Subcutaneous adipose tissue (tissue), 4 donors: ENCODE results near the gene AGAP3. TPM values are rescaled to one million over a fixed set of nuclear protein-coding genes. Genes with fewer than 3 reads are reported as not detected.

Experiments used
- CTCF ChIP-seq: fragments of 450-650 bp; IDR thresholded peaks from one replicate; pipeline ENCODE4 v1.5.1; 2016; ENCODE audit warnings: low read depth, mild to moderate bottlenecking, control low read depth, antibody characterized with exemption, moderate library complexity
- total RNA-seq, 4 donors: library from RNA; depleted of rRNA; stranded (reverse); fragments of >200 nt; gene quantifications; one replicate each; pipeline ENCODE4 v1.1.0, GENCODE V29; 2016

Gene AGAP3
- 10 to 100 TPM; 54.4 to 86.7 (median 62.7) TPM for total RNA-seq

DNA sequence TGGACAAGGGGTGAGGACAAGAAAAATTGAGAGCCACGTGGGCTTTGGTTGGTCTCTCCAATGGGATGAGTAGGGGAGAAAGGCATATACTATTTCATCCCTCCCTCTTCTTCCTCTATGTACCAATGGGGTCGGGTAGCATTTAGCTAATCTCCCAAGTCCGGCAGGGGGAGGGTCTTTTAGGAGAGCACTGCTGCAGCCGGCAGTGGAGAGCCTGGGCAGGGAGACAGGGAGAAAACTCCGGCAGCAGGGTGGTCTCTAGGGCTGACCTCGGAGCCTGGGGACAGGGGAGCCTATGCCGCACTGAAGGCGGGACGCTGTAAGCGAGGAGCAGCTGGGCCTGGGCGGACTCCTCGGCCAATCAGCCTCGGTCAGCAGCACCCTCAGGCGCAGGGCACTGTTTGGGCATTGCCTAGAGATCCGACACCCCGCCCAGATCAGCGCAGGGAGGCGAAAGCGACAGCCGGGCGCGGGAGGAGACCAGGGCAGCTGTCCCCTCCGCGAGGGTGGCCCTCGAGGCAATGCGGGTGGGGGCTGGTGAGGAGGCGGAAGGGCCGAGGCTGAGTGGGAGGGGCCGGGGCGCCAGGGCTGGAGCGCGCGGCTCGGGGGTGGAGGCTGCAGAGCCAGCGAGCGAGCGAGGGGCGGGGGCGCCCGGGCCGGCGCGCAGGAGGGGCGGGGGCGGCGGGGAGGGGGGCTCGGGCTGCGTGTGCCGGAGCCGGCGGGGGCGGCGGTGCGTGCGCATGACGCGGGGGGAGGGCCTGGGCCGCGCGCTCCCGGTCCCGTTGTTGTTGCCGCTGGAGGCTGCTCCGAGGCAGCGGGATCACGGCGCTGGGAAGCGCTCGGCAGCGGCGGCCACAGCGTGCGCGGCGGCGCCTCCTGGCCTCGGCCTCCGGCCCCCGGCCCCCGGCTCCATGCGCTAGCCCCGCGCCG, at the start of gene AGAP3:
AGAP3 (plus strand) TSS at position 785 of the 930 bp plus-strand sequence. CDS start 267 bp downstream, outside the sequence.
- TF ChIP-seq CTCF = no peak

DNA sequence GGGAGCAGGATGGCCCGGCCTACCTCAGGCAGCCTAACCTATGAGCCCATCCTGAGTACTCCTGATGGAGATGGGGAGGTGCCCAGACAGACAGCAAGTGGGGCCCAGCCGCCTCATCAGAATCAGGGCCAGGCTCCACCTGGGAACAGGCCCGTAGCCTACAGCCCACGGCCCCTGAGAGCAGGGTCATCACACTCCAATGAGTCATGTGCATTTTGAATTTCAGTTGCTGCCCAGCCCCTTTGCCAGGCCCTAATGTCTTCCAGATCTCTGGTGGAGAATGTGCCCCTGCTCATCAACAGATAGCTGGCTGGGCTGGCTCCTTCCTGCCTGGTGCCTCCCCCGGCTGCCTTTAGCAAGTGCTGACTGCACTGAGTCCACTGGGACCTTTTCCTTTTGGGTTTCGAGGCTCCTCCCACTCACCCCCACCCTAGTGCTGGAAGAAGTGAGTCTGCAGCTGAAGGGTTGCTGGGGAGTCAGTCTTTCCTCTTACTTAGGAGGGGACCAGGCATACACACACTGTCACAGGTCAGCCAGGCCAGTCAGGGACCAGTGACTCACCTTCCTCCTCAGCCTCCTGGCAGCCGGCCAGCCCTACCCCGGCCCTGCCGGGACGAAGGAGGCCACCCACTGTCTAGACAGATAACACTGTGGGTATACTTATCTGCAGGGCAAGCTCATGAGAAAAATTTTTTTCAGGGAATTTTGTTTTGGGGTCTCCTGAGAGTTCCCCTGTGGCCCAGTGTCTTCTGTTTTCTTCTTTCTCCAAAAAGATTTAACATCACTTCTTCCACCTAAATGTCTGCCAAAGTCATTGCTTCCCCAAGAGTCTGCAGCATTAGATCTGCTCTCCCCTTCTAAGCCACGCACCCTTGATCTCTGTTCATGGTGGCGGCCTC, 47.1 kb upstream of the AGAP3 start:
- TF ChIP-seq CTCF = no peak

GRCh38 chr7:151039850-151040548, 46.3 kb upstream of the AGAP3 start:
- no peak for TF ChIP-seq CTCF

DNA sequence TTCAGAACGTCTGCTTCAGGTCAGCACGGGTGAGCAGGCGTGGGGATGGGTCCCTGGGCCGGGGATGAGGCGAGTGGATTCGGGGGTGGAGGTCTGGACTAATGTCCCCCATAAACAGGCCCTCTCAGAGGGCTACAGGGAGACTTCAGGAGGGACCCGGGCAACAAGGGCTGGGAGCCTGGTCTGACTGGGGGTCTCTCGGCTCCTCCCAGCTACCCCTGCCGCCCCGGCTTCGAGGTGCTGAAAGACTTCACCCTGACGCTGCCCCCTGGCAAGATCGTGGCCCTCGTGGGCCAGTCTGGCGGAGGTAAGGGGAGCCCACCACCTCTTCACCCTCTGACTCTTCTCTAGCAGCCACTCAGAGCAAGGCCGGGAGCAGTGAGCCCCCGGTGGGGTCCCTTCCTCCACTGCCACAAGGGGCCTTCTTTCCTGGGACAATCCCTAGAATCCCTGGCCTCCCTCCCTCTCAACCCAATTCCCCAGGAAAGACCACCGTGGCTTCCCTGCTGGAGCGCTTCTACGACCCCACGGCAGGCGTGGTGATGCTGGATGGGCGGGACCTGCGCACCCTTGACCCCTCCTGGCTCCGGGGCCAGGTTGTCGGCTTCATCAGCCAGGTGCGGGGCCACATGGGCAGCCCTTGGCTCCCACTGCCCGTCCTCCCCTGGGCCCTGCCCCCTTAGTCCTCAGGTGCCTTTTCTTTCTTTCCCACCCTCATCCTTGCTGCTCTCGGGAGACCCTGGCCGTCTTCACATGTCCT, 45.5 kb upstream of the AGAP3 start:
- no peak for TF ChIP-seq CTCF

- TF ChIP-seq CTCF = no peak
These were observed 42.3 kb upstream of the AGAP3 start for GRCh38 chr7:151043959-151044358.

GRCh38 chr7:151045262-151045661, 41.0 kb upstream of the AGAP3 start:
- TF ChIP-seq CTCF = no peak
